ENCODE data around the gene BBIP1. TPM values are rescaled to one million over a fixed set of nuclear protein-coding genes. Genes with fewer than 3 reads are reported as not detected.

BBIP1 gene
- total and polyA plus RNA-seq, 2 donors (not counting 3 experiments of a cell fraction or from before 2014, with no cell fraction given) = 9.9 to 32.8 TPM

GRCh38 chr10:110862961-110863360, 56.0 kb downstream of the BBIP1 start:
- DNase-seq (ENCODE audit: low read depth, low spot score) (no peak), FAIRE-seq (no peak)
- H4K20me1 ChIP-seq (replicated peaks; ENCODE audit: control insufficient read depth, extremely low read depth, insufficient read depth, low read length) = no peaks in the 10 kb centered on the region
- no peaks in the 10 kb centered on the region for H3K9me3 ChIP-seq (replicated peaks; ENCODE audit: control insufficient read depth, insufficient read depth, low read length)
- H3K9me1 ChIP-seq (replicated peaks; ENCODE audit: control insufficient read depth, extremely low read depth, insufficient read depth, low read length) = no peaks in the 10 kb centered on the region
- no peak overlapping the region for H3K4me3 ChIP-seq (replicated peaks in 1 of 3; ENCODE audit: insufficient read depth in 1 of 3, low read depth in 1 of 3, low read length in 3 of 3)
- intact Hi-C loops (cut with micrococcal nuclease) (loop anchor here (5.0 kb wide), 1 partner anchor 86 kb away; no protein-coding TSS in a partner anchor), dilution Hi-C loops (cut with MboI; ENCODE audit: extremely low pct_ligation_motif_present, low sequenced_read_pairs) (no loop called here)
- POLR2A ChIA-PET = no interaction called here
- no peaks in the 10 kb centered on the region for H3K36me3 ChIP-seq (ENCODE audit: control insufficient read depth in 2 of 2, extremely low read depth in 1 of 2, insufficient read depth in 2 of 2, low read length in 2 of 2)
- H3K9ac ChIP-seq (replicated peaks; ENCODE audit: extremely low read depth, insufficient read depth, low read length) = no peak overlapping the region
- H3K4me1 ChIP-seq (ENCODE audit: control insufficient read depth, extremely low read depth, insufficient read depth, low read length) = no peaks in the 10 kb centered on the region
- H3K27me3 ChIP-seq (ENCODE audit: control insufficient read depth in 2 of 2, insufficient read depth in 2 of 2, low read length in 2 of 2) = peaks cover 8 to 13% of the 10 kb centered on the region in 2 experiments
- H3K27ac ChIP-seq (ENCODE audit: insufficient read depth, low read depth, low read length) = no peak overlapping the region
- CTCF ChIA-PET = no interaction called here
- no peaks in the 10 kb centered on the region for H3K79me2 ChIP-seq (ENCODE audit: control insufficient read depth, insufficient read depth, low read length)
- TF ChIP-seq, protein P1, sequence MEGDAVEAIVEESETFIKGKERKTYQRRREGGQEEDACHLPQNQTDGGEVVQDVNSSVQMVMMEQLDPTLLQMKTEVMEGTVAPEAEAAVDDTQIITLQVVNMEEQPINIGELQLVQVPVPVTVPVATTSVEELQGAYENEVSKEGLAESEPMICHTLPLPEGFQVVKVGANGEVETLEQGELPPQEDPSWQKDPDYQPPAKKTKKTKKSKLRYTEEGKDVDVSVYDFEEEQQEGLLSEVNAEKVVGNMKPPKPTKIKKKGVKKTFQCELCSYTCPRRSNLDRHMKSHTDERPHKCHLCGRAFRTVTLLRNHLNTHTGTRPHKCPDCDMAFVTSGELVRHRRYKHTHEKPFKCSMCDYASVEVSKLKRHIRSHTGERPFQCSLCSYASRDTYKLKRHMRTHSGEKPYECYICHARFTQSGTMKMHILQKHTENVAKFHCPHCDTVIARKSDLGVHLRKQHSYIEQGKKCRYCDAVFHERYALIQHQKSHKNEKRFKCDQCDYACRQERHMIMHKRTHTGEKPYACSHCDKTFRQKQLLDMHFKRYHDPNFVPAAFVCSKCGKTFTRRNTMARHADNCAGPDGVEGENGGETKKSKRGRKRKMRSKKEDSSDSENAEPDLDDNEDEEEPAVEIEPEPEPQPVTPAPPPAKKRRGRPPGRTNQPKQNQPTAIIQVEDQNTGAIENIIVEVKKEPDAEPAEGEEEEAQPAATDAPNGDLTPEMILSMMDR (IDR thresholded peaks at IDR 0.05; ENCODE audit: extremely low read depth in 1 of 2, insufficient read depth in 1 of 2, low read depth in 1 of 2, low read length in 2 of 2) = no peak
- TF ChIP-seq POLR2A (IDR thresholded peaks at IDR 0.05; ENCODE audit: low read depth, low read length) (no peak), EZH2 (IDR thresholded peaks at IDR 0.05; ENCODE audit: borderline replicate concordance, low read depth, low read length, severe bottlenecking) (no peak), MYC (IDR thresholded peaks at IDR 0.05; ENCODE audit: low read depth, low read length) (no peak), GATA2 (IDR thresholded peaks at IDR 0.05; ENCODE audit: insufficient read depth, insufficient read length, low read depth, low read length) (no peak), MAX (IDR thresholded peaks at IDR 0.05; ENCODE audit: insufficient read depth, insufficient read length) (no peak), POLR2AphosphoS5 (IDR thresholded peaks at IDR 0.05; ENCODE audit: insufficient read depth, low read depth, low read length) (no peak), JUN (IDR thresholded peaks at IDR 0.05; ENCODE audit: borderline replicate concordance, insufficient read depth, insufficient read length, low read depth) (no peak), FOS (IDR thresholded peaks at IDR 0.05; ENCODE audit: borderline replicate concordance, insufficient read depth, low read length) (no peak)
- H2AFZ ChIP-seq (ENCODE audit: low read depth, low read length) = no peak overlapping the region
- no peak overlapping the region for H3K4me2 ChIP-seq (ENCODE audit: insufficient read depth, low read length)
- no TSS peak for BruUV-seq (replicated peaks)

Data from endothelial cell of umbilical vein (primary cell).